Measurements from ENCODE around the gene UCKL1.

- TF ChIP-seq CTCF (IDR thresholded peaks at IDR 0.05): no peak
- no peak for TF ChIP-seq POLR2A (IDR thresholded peaks at IDR 0.05)
- no peak for TF ChIP-seq EP300 (IDR thresholded peaks at IDR 0.05)
These were observed 2.3 kb upstream of the UCKL1 start for GRCh38 chr20:63958471-63958870.
